ENCODE data around the gene CCDC83.

The CCDC83 gene

DNA sequence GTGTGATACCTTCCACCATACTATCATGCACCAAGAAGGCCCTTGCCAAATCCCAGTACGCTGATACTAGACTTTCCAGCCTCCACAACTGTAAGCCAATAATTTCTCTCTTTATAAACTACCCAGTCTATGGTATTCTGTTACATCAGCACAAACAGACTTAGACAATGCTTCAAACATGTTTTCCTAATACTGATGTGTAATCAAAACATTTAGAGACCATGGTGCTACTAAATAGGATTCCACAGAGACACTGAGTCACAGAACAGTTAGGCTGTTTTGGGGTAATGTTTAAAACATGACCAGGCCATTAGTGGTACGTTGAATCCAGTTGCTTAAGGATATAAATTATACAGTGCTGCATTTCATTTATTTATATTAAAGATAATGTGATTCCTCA is 110.0 kb downstream of the CCDC83 start:
- Histone ChIP-seq H3K4me2 (ENCODE audit: insufficient read depth, low read length, poor library complexity, severe bottlenecking) (no peak overlapping the region), H3K18ac (ENCODE audit: low read length) (no peak overlapping the region), H3K4me3 (ENCODE audit: low read length in 2 of 2) (no peak overlapping the region), H3K4ac (ENCODE audit: low read length) (no peak overlapping the region), H3K27me3 (ENCODE audit: control insufficient read depth in 3 of 3, insufficient read depth in 3 of 3, low read depth in 1 of 3, low read length in 3 of 3) (no peaks in the 10 kb centered on the region), H3K14ac (ENCODE audit: low read length) (no peak overlapping the region), H4K91ac (ENCODE audit: low read depth, low read length, poor library complexity) (no peak overlapping the region), H4K8ac (ENCODE audit: low read depth, low read length) (no peak overlapping the region), H2AK5ac (ENCODE audit: low read depth, low read length) (no peak overlapping the region), H3K27ac (replicated peaks; ENCODE audit: low read length) (no peak overlapping the region), H3K9me3 (replicated peaks in 1 of 2; ENCODE audit: control insufficient read depth in 2 of 2, insufficient read depth in 1 of 2, low read depth in 1 of 2, low read length in 2 of 2) (no peaks in the 10 kb centered on the region), H3K9ac (ENCODE audit: low read depth, low read length, poor library complexity) (no peak overlapping the region), H2BK120ac (ENCODE audit: low read depth, low read length) (no peak overlapping the region), H2BK5ac (ENCODE audit: low read length) (no peak overlapping the region), H3K36me3 (replicated peaks in 1 of 2; ENCODE audit: control insufficient read depth in 2 of 2, insufficient read depth in 2 of 2, low read length in 2 of 2) (peaks cover 9 to 86% of the 10 kb centered on the region in 2 donors), H3K4me1 (ENCODE audit: control insufficient read depth in 2 of 2, insufficient read depth in 1 of 2, low read depth in 1 of 2, low read length in 2 of 2) (peaks cover 0 to 2% of the 10 kb centered on the region in 2 donors), H2BK12ac (ENCODE audit: low read length) (no peak overlapping the region), H2BK15ac (ENCODE audit: low read length) (no peak overlapping the region), H3K23ac (ENCODE audit: low read depth, low read length, poor library complexity) (no peak overlapping the region), H2AFZ (ENCODE audit: low read length) (no peak overlapping the region), H3K79me1 (ENCODE audit: low read depth, low read length) (no peaks in the 10 kb centered on the region)
- WGBS, 2 donors (ENCODE audit: extremely low coverage in 2 of 2, insufficient read length in 2 of 2, insufficient replicate concordance in 1 of 2) = no CpG with 5 or more reads among the region's 2 CpGs
- no peak for DNase-seq (ENCODE audit: low spot score)

DNA sequence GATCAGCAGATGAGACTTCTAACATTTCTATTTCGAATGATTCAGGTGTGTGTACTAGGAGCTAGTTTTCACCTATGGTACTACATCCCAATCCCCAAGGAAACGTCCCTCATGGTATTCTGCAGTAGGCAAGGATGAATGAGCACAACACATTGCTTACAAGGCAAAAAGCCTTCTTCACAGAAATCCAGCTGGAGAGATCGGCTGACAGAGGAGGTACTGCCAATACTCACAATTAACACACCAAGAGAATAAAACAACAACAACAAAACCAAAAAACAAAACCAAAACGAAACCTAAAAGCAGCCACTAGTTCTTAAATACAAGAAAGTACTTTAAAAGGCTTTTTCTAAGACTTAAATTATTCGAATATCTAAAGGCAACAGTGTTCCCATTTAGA is 112.3 kb downstream of the CCDC83 start:
- 100% methylated on average over 1 of the region's 5 CpGs; no CpG with 5 or more reads in 1 of the 2 donors for WGBS, 2 donors (ENCODE audit: extremely low coverage in 2 of 2, insufficient read length in 2 of 2, insufficient replicate concordance in 1 of 2)
- Histone ChIP-seq H2BK15ac (ENCODE audit: low read length) (no peak overlapping the region), H2AK5ac (ENCODE audit: low read depth, low read length) (no peak overlapping the region), H3K27me3 (ENCODE audit: control insufficient read depth in 3 of 3, insufficient read depth in 3 of 3, low read depth in 1 of 3, low read length in 3 of 3) (no peaks in the 10 kb centered on the region), H2AFZ (ENCODE audit: low read length) (no peak overlapping the region), H3K27ac (replicated peaks; ENCODE audit: low read length) (no peak overlapping the region), H4K8ac (ENCODE audit: low read depth, low read length) (no peak overlapping the region), H3K36me3 (replicated peaks in 1 of 2; ENCODE audit: control insufficient read depth in 2 of 2, insufficient read depth in 2 of 2, low read length in 2 of 2) (peaks cover 8 to 89% of the 10 kb centered on the region in 2 donors), H3K4me3 (ENCODE audit: low read length in 2 of 2) (no peak overlapping the region), H3K4ac (ENCODE audit: low read length) (no peak overlapping the region), H3K18ac (ENCODE audit: low read length) (no peak overlapping the region), H3K4me2 (ENCODE audit: insufficient read depth, low read length, poor library complexity, severe bottlenecking) (no peak overlapping the region), H3K14ac (ENCODE audit: low read length) (no peak overlapping the region), H3K4me1 (ENCODE audit: control insufficient read depth in 2 of 2, insufficient read depth in 1 of 2, low read depth in 1 of 2, low read length in 2 of 2) (no peaks in the 10 kb centered on the region), H2BK120ac (ENCODE audit: low read depth, low read length) (no peak overlapping the region), H4K91ac (ENCODE audit: low read depth, low read length, poor library complexity) (no peak overlapping the region), H3K9me3 (replicated peaks in 1 of 2; ENCODE audit: control insufficient read depth in 2 of 2, insufficient read depth in 1 of 2, low read depth in 1 of 2, low read length in 2 of 2) (no peaks in the 10 kb centered on the region), H2BK5ac (ENCODE audit: low read length) (no peak overlapping the region), H3K79me1 (ENCODE audit: low read depth, low read length) (no peaks in the 10 kb centered on the region), H3K23ac (ENCODE audit: low read depth, low read length, poor library complexity) (no peak overlapping the region), H2BK12ac (ENCODE audit: low read length) (no peak overlapping the region), H3K9ac (ENCODE audit: low read depth, low read length, poor library complexity) (no peak overlapping the region)
- no peak for DNase-seq (ENCODE audit: low spot score)

All from neuronal stem cell (in vitro differentiated cells).